GM18520 (cell line): Measurements from ENCODE around the gene QSOX2.

Source experiments
- ATAC-seq: cut with Tn5 transposase; IDR thresholded peaks from one replicate; pipeline ENCODE4 v1.9.1; 2021; ENCODE audit not compliant: unreplicated experiment

The QSOX2 gene

GRCh38 chr9:136178061-136178772, 67.4 kb downstream of the QSOX2 start:
- ATAC-seq, result no peak

DNA sequence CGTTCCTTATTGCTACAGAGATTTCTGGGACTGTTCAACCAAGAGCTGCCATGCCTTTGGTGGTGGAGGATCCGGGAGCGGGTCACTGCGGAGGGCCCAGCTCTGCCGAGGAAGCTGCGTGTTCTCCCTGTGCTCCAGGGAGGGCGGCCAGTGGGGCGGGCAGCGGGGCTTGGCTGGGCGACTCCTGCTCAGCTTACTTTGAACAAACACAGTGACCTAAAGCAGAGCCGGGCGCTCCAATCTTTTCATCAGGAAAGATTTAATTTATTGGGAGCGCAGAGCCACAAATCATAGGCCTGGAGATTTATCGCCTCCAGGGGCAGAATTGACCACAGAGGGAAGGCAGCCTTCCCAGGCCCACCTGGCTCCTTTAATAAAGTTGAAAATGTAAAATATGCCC, 68.4 kb downstream of the QSOX2 start:
- ATAC-seq, result no peak

GRCh38 chr9:136175616-136176197, 69.9 kb downstream of the QSOX2 start:
- no peak for ATAC-seq

- no peak for ATAC-seq
Measured at GRCh38 chr9:136174779-136175615, 70.6 kb downstream of the QSOX2 start.

GRCh38 chr9:136173648-136174290, 71.8 kb downstream of the QSOX2 start:
- no peak for ATAC-seq

GRCh38 chr9:136172412-136173079, 73.1 kb downstream of the QSOX2 start:
- ATAC-seq, result no peak

GRCh38 chr9:136171801-136172411, 73.7 kb downstream of the QSOX2 start:
- no peak for ATAC-seq

- ATAC-seq, result no peak
Measured at GRCh38 chr9:136171009-136171800, 74.4 kb downstream of the QSOX2 start.

GRCh38 chr9:136170006-136170901, 75.4 kb downstream of the QSOX2 start:
- ATAC-seq, result no peak

GRCh38 chr9:136169495-136169894, 76.1 kb downstream of the QSOX2 start:
- ATAC-seq, result no peak

DNA sequence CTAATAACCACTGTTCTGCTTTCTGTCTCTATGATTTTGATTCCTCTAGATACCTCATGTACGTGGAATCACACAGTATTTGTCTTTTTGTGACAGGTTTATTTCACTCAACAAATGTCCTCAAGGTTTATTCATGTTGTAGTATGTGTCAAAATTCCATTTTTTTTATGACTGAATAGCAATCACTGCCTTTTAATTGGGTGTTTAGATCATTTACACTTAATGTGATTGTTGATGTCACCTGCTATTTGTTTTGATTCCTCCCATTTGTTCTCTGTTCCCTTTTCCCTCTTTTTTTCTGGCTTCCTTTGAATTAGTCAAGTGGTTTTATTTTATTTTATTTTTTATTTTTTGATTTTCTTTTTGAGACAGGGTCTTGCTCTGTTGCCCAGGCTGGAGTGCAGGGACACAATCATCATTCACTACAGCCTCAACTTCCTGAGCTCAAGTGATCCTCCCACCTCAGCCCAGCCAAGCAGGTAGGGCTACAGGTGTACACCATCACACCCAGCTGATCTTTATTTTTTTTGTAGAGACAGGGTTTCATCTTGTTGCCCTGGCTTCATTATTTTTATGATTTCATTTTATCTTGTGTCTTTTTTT, 82.3 kb downstream of the QSOX2 start:
- no peak for ATAC-seq

GRCh38 chr9:136160995-136161610, 84.5 kb downstream of the QSOX2 start:
- no peak for ATAC-seq

DNA sequence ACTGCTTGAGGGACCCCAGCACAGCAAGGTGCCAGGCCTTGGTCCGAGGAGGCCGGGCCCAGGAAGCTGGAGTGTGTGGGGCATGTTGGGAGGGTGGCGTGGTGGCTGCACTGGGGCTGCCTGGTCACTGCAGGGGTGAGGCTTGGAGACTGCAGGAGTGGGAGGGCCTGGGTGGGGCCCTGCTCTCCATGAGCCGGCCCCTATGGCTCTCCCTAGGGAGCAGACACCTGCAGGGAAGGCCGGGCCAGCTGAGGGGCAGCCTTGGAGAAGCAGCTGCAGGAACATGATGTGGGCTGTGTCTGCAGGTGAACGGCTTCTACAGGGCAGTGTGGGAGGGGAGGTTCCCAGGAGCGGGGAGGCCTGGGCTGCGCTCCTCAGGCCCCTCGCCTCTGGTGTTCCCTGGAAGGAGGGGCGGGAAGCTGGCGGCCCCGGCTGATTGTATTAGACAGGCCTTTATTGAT, 85.2 kb downstream of the QSOX2 start:
- no peak for ATAC-seq

- no peak for ATAC-seq
Measured at GRCh38 chr9:136159851-136160250, 85.8 kb downstream of the QSOX2 start.

GRCh38 chr9:136157477-136158265, 87.9 kb downstream of the QSOX2 start:
- no peak for ATAC-seq
